HG03139 (cell line): ENCODE data around the gene GTSF1L.
A peak's percentile ranks its signal among the peaks of the same experiment; 100 is the strongest.
"Not testable (repeated sequence)": the region's sequence is repeated elsewhere in the genome, so short reads cannot be mapped to it uniquely, and the experiment has no call there.

ENCODE experiments used
- ATAC-seq: cut with Tn5 transposase; IDR thresholded peaks from one replicate; pipeline ENCODE4 v1.9.1; 2021; ENCODE audit not compliant: unreplicated experiment

GTSF1L gene

DNA sequence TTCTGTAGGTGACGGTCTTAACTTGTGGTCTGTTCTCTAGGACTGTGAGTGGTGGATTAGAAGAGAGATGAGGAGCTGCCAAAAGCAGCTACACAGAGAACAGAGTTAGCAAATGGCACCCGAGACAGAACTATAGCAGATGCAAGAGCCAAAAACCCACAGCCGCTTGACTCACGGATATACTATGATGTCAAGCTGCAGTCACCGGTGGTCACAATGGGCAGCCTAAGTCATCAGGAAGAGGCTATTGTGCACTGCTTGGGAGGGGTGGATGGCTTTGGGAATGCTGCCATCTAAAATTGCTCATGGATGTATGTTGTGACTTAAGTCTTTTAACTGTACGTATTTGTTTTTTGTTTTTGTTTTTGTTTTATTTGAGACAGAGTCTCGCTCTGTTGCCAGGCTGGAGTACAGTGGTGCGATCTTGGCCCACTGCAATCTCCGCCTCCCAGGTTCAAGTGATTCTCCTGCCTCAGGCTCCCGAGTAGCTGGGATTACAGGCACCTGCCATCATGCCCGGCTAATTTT lies at the start of gene GTSF1L:
Gene GTSF1L, minus strand, starts transcription at position 192 of the 528 bp plus-strand sequence. CDS start 308 bp downstream, outside the sequence.
- no peak for ATAC-seq

DNA sequence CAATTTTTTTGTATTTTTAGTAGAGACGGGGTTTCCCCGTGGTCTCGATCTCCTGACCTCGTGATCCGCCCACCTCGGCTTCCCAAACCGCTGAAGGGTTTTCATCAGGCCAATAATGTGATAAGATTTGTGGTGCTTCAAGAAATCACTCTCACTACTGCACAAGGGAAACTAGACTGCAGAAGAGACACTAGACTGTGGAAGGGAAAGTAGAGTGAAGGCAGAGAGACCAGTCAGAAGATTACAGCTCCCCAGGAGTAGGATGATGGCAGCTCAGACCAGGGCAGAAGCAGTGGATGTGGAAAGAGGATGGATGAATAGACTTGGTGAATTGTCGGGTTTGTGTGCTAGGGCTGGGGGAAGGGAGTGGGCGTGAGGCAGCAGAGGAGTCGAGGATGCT lies 48.0 kb upstream of the GTSF1L start:
- no peak for ATAC-seq

DNA sequence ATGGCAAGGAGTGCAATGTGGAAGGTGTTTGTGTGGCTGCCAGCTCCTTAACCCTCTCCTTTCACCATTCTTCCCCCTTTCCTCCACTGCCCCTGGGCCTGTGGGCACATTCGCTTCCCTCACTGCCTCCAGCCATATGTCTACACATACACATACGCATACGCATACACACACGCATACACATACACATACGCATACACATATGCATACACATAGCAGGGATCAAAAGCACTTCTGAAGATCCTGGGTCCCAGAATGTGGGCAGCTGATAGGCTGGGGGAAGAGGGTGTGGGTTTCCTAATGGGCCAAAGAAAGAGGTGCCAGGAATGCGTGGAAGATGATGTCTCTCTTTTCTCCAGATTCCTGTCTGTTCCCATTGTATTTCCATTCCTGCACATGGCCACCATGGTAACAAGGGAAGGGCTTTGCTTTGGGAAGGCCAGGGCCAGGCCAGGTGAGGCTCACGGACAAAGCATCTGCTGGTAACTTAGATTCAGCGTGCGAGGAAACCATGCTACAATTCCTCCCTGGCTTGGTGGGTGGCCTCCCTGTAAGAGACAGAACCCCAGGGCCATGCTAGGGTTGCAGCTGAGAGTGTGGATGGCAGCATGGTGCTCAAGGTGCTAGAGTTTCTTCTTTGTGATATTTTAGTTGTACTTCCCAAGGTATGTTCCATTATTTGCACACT lies 44.8 kb upstream of the GTSF1L start:
- ATAC-seq: no peak

DNA sequence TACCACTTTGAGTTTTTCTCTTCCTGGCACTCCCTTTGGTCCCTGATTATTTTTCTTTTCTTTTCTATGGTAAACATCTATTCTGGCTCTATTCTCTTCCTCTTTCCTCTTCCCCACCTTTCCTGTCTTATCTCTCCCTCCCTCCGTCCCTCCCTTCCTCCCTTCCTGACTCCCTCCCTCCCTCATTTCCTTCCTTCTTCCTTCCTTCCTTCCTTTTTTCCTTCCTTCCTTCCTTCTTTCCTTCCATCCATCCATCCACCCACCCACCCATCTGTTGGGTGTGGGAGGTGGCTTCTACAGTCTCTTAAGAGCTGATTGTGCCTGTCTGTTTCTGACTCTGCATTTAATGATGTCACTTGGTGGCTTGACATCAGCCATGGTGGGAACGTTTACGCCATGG lies 43.5 kb upstream of the GTSF1L start:
- ATAC-seq: no peak

DNA sequence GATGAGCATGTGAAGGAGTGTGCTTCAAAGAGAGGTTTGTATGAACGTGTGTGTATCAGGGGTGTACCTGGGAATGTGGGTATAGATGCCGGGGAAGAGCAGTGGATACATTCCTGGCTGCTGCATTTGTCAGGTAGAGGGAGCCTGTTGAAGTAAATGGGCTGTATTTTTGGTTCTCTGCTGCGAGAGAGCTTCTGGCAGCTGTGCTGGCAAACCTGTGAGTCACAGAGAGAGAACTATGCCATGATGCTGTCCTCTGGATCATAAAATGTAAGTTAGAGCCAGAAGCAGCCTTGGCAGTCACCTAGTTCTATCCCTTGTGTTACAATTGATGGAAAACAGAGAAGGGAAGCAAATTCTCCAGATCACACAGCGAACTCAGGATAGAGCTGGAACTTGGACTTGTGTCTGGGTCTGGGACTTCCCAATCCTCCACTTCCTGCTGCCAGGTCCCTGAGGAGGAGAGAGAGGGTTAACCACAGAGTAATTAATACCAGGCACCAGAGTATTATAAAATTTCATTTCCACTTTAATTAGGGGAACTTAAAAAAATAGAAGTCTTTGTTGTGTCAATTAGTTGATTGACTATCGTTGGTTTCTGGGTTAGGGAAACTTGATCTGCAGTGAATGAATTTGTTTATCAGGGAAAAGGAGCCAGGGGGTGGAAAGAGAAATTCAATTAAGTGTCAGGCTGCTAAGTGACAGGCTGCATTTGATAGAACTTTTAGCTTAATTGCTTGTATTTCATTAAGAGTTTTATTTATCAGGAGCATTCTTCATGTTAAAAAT lies 41.1 kb upstream of the GTSF1L start:
- ATAC-seq: no peak

DNA sequence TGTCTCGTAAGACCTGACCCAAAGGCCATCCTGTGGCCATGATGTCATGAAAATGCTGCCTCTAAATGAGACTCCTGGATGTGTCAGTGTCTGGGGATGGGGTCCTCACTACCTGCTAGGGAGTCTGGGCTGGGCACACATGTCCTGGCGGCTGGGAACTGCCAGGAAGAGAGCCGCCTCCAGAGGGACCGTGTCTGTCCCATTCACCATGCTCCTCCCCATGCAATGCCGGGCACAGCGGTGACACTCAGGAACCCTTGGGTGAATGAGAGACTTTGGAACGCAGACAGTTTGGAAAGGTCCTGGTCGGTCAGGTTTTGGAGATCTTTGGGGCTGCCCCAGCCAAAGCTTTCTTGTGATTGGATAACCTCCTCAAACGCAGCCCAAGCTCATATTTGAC lies 40.1 kb upstream of the GTSF1L start:
- no peak for ATAC-seq

DNA sequence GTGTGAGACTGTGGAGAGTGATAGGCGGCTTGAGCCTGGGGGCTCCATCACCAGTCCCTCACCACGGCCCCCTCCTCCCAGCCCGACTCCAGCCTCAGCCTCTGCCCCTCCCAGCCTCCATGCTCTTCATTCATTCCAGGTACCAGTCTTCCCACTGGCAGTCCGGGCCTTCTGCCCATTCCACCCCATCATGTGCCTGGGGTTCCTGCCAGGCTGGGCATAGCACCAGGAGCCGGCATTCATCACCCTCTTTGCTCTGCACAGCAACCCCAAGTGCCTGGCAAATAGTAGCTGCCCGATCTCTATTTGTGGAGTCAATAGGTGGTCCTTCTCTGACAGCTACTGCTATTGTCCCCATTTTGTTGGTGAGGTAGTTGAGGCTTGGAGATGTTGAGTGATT lies 39.6 kb upstream of the GTSF1L start:
- no peak for ATAC-seq

DNA sequence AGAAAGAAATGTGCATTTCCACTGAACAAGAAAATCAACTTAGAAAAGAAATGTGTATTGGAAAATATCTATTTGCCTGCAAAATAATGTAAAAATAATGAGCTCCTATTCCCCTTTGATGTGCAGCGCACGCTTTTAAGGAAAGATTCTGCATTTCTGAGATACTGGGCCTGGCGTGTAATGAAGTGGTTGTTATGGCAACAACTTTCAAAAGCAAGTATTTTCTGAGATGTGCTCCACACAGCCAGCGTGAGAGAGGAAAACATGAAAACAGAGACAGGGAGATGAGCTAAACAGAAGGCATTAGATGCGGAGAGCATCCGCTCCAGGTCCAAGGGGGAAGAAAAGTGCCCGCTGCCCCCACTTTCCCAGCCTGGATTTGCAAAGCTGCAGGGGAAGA lies 39.1 kb upstream of the GTSF1L start:
- ATAC-seq: no peak

DNA sequence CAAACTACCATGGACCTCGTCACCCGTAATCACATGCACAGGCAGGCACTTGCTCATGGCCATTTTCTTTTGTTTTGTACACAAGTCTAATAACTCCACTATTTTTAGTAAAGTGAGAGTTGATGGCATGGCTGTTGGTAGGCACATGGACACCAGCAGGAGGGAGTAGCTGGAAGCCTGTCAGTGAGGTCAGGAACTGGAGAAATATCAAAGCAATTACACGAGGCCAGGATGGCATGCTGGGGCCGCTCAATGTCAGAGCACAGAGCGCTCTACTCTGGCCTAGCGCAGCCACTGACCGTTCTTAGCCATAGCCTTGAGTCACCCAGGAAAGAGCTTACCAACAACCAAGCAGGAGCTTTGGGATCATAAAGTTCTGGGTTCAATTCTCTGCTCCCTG lies 36.1 kb upstream of the GTSF1L start:
- ATAC-seq: no peak

DNA sequence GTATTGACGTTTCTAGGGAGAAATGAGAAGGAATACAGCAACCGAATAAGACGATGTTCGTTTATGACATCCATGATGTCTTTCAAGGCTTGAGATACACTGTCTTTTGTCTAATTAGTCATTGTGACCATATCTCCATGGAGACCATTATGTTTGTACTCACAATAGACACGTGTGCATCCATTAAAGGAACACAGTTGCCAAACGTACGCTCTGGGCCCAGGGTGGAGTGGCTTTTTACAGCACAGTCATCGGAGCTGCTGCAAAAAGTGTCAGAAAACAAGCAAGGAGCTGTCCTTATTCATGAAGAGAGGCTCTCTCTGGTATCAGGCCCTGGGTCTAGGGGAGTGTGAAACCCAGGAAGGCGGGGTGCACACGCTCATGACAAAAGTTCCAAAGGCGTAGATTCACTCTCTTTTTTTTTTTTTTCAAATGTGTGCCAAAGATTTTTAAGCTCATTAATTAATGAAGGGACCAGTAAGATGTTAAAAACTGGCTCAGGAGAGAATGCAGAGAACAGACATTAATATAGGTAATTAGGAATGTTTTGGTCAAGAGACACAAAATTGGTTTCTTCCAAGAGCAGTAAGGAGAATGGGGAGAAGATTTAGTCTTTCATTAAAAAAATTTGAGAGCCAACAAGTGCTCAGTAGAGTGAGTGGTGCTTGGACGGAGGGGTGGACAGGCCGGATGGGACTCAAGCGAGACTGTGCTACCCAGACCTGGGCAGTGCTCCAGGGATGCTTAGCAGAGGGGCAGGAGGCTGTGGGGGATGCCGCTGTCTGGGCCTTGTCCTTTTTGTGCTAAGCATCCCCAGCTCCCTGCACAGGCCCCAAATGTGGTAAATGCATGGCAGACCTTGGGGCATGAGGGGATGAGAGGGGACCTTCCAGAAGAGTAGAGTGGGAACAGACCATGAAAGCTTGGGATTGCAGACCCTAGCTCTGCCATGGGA lies 34.9 kb upstream of the GTSF1L start:
- ATAC-seq: no peak

DNA sequence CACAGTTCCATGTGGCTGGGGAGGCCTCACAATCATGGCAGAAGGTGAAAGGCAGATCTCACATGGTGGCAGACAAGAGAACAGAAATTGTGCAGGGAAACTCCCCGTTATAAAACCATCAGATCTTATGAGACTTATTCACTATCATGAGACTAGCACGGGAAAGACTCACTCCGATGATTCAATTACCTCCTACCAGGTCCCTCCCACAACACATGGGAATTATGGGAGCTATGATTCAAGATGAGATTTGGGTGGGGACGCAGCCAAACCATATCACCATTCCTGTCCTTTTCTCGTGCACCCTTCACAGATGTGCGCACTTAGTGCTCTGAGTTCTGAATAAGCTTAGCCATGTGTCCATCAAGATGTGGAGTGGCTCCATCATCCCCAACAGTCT lies 31.1 kb upstream of the GTSF1L start:
- not testable (repeated sequence) for ATAC-seq

DNA sequence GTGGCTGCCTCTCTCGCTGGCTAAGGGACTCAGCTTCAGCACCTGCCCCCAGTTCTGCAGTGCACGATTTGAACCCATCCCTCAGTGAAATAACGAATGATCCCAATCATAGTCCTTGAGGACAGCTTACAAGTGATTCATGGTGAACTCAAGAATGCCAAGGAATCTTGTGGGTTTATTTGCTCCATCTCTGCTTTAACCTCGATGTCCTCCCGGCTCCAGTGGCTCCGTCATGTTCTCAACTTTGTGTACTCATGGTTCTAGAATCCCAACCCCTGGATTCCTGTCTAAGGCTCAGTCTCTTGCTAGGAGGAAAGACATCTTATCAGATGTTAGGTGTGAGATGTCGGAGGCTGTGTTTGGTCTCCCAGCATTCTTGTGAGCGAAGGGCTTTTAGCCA lies 29.0 kb upstream of the GTSF1L start:
- ATAC-seq: no peak

DNA sequence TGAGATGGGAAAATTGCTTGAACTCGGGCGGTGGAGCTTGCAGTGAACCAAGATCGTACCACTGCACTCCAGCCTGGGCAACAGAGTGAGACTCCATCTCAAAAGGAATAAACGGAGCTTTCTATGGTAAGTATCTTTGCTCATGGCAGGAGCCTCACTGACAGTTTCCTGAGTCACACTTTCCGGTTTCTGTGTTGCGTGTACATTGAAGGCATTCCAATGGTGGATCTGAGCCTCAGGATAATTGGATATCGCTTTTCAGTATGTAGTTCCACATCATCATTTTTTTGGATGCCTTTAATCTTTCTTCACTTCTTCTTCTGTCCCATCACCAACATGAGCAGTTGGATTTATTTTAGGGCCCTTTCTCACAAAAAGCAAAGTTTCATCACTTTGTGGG lies 28.6 kb upstream of the GTSF1L start:
- ATAC-seq: no peak

DNA sequence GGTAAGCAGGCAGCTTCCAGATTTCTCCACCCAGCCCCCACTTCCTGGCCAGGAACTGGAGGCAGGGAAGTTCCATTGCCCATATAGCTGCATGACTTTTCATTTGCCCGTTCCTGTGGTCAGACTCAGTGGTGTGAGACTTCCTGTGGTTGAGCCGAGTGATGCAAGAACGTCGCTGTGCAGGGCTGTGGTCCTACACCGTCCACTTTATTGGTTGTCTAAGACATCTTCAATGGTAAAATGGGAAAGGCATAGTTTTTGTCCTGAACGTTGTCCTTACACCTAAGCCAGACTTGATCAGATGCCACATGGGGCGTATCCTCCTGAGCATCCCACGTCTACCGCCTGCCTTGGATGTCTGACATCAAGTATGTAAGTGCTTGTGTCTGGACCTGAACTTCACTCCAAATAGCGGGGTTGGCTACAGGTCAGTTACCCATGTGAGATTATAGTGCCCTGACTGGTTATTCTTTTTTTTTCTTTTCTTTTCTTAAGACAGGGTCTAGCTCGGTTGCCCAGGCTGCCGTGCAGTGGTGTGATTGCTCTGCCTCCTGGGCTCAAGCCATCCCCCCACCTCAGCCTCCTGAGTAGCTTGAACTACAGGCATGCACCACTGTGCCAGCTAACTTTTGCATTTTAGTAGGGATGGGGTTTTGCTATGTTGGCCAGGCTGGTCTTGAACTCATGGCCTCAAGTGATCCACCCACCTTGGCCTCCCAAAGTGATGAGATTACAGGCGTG lies 25.9 kb upstream of the GTSF1L start:
- peak; percentile 59 for ATAC-seq

DNA sequence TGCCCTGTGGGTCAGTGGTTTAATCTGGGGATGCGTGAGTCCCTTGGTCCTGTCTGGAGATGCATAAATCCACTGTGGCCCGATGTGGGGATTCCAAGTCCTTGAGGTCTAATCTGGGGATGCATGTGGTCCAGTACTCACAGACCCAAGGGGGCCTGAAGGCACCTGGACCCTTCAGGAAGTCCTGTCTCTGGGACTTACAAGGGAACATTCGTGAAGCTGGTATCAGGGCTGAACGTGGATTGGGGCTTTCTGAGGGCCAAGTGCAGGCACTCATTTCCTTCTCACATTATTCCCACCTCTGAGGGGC lies 25.2 kb upstream of the GTSF1L start:
- ATAC-seq: no peak

DNA sequence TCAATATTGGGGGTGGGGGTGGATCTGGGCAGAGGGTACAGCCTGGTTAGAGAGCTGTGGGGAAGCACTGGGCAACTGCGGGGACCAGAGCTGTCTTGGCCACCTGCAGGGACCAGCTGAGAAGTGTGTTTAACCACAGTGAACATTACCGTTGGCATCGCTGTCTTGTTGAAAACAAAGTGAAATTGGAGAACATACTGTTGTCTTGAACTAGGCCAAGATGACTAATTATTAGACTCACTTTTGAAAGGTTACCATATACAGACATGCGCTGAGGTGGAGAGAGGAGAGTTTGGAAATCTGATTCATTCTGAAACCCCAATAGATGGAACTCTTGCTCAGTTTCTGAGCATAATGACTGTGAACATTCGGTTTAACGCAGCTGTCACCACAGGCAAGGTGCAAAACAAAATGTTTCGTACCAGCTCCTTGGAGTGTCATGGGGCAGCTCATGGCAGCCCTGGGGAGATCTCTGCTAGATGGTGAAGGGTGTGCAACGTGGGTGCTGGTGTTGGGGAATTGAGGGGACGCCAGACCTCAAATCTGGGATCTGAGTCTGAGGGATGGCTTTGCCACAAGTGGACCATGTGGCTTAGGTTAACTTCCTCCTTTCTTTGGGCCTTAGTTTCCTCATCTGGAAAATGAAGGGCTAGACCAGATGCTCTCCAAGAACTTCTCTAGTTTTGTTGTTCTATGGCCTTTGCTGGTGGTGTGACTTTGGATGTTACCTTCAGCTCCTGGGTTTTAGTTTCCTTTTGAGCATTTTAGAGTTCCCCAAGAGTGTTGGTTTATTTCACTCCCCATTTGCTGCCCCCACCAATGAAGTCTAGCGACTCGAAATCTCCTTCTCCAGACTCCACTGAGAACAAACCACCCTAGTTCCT lies 24.6 kb upstream of the GTSF1L start:
- peak; percentile 66 for ATAC-seq

DNA sequence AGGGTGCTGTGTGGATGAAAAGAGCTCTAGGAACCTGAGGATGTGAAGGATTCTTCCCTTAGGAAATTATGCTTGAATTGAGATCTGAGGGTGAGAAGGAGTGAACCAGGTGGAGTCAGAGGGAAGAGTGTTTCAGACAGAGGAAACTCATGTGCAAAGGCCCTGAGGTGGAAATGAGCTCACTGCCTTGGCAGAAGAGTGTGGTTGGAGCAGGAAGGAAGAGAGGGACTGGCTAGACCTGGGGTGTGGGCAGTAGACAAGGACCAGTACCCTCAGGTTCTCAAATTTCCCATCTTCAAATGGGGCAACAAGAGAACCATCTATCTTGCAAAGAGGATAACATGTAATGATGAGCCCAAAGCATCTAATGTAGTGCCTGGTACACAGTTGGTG lies 24.0 kb upstream of the GTSF1L start:
- ATAC-seq: no peak

DNA sequence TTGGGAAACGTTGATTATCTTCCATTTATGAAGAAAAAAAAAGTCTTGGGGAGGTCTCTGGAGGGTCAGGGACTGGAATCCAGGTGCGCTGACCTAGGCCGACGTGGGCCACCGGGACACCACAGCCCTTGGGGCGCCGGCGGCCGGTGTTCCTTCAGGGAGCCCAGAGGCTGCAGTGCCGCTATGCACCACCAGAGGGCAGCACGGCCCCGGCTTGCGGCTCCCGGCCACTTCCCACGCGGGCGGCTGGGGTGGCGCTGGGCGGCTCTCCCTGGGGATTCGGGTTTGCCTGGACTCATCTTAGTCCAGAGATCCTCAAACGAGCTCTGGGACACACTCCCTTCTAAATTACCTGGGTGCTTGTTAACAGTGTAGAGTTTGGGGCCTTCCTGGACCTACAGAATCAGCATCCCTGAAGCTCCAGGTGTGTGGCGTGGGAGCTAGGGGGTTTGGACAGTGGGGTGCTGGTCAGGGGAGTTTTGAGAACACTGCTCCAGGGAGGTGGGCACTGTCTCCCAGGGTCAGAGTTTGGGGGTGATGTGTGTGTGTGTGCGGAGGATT lies 23.0 kb upstream of the GTSF1L start:
- ATAC-seq: no peak

DNA sequence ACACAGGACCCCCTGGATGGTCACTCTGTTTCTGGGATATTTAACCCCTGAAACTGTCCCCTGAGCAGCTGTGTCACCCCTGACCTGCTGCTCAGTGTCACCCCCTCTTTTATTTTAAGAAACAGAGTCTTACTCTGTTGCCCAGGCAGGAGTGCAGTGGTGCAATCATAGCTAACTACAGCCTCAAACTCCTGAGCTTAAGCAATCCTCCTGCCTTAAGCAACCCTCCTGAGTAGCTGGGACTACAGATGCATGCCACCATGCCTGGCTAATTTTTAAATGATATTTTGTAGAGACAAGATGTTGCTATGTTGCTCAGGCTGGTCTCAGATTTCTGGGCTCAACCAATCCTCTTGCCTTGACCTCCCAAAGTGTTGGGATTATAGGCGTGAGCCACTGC lies 21.5 kb upstream of the GTSF1L start:
- no peak for ATAC-seq
